ENCODE data around the gene PDE2A. TPM values are rescaled to one million over a fixed set of nuclear protein-coding genes. Genes with fewer than 3 reads are reported as not detected.

Gene PDE2A
- total and polyA plus RNA-seq, 2 donors (not counting 3 experiments of a cell fraction or from before 2014, with no cell fraction given) = 14.8 to 16.8 TPM

DNA sequence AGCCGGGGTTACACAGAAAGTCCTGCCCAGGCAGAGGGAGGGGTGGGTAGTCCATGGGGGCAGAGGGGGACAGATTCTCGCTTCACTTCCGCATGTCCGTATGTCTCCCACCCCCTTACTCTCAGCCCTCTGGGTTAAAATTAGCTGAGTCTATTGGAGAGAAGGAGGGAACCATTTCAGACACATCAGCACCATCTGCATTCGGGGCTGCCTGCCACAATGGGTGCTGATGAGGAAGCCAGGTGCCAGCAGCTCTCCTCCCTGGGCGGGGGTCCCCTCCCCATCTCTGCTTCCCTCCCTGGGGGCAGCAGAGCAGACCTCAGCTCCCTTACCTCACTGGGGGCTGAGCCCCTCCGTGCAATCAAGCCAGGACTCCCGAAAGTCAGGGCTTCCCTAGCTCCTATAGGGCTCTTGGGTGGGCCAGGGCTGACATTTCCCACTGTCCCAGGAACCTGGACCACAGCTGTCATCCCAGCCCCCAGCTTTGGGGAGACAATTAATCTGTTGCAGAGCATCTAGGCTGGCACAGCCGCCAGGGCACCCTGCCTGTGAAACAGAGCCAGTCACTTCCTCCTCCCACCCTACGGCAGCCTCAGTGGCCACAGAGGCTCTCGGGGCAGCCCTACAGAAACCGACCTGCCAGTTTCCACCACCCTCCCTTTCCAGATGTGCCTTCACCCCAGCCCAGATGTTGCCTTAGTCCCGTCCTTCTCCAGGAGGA is 67.3 kb downstream of the PDE2A start:
- POLR2A ChIA-PET = no interaction called here
- no peak overlapping the region for H3K4me3 ChIP-seq (replicated peaks in 1 of 3; ENCODE audit: insufficient read depth in 1 of 3, low read depth in 1 of 3, low read length in 3 of 3)
- H3K4me2 ChIP-seq (ENCODE audit: insufficient read depth, low read length) = no peak overlapping the region
- H3K9me1 ChIP-seq (replicated peaks; ENCODE audit: control insufficient read depth, extremely low read depth, insufficient read depth, low read length) = no peaks in the 10 kb centered on the region
- no peak overlapping the region for H3K27ac ChIP-seq (ENCODE audit: insufficient read depth, low read depth, low read length)
- no TSS peak for BruUV-seq (replicated peaks)
- intact Hi-C loops (cut with micrococcal nuclease) (no loop called here), dilution Hi-C loops (cut with MboI; ENCODE audit: extremely low pct_ligation_motif_present, low sequenced_read_pairs) (no loop called here)
- CTCF ChIA-PET = interaction anchor here (1.0 to 3.1 kb wide), 5 partner anchors 7 to 77 kb away, joined by 3 to 42 read pairs (median 8); no protein-coding TSS in a partner anchor
- H3K4me1 ChIP-seq (ENCODE audit: control insufficient read depth, extremely low read depth, insufficient read depth, low read length) = no peaks in the 10 kb centered on the region
- H2AFZ ChIP-seq (ENCODE audit: low read depth, low read length) = no peak overlapping the region
- H3K9me3 ChIP-seq (replicated peaks; ENCODE audit: control insufficient read depth, insufficient read depth, low read length) = no peaks in the 10 kb centered on the region
- FAIRE-seq (no peak), DNase-seq (ENCODE audit: low read depth, low spot score) (no peak)
- no peaks in the 10 kb centered on the region for H3K27me3 ChIP-seq (ENCODE audit: control insufficient read depth in 2 of 2, insufficient read depth in 2 of 2, low read length in 2 of 2)
- no peaks in the 10 kb centered on the region for H3K36me3 ChIP-seq (ENCODE audit: control insufficient read depth in 2 of 2, extremely low read depth in 1 of 2, insufficient read depth in 2 of 2, low read length in 2 of 2)
- TF ChIP-seq, protein P1, sequence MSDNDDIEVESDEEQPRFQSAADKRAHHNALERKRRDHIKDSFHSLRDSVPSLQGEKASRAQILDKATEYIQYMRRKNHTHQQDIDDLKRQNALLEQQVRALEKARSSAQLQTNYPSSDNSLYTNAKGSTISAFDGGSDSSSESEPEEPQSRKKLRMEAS (IDR thresholded peaks at IDR 0.05; ENCODE audit: insufficient read depth, insufficient read length) = no peak
- TF ChIP-seq GATA2 (IDR thresholded peaks at IDR 0.05; ENCODE audit: insufficient read depth, insufficient read length, low read depth, low read length) (no peak), EZH2 (IDR thresholded peaks at IDR 0.05; ENCODE audit: borderline replicate concordance, low read depth, low read length, severe bottlenecking) (no peak), JUN (IDR thresholded peaks at IDR 0.05; ENCODE audit: borderline replicate concordance, insufficient read depth, insufficient read length, low read depth) (no peak), POLR2AphosphoS5 (IDR thresholded peaks at IDR 0.05; ENCODE audit: insufficient read depth, low read depth, low read length) (no peak), FOS (IDR thresholded peaks at IDR 0.05; ENCODE audit: borderline replicate concordance, insufficient read depth, low read length) (no peak), MYC (IDR thresholded peaks at IDR 0.05; ENCODE audit: low read depth, low read length) (no peak), POLR2A (IDR thresholded peaks at IDR 0.05; ENCODE audit: low read depth, low read length) (no peak)
- TF ChIP-seq, protein P2, sequence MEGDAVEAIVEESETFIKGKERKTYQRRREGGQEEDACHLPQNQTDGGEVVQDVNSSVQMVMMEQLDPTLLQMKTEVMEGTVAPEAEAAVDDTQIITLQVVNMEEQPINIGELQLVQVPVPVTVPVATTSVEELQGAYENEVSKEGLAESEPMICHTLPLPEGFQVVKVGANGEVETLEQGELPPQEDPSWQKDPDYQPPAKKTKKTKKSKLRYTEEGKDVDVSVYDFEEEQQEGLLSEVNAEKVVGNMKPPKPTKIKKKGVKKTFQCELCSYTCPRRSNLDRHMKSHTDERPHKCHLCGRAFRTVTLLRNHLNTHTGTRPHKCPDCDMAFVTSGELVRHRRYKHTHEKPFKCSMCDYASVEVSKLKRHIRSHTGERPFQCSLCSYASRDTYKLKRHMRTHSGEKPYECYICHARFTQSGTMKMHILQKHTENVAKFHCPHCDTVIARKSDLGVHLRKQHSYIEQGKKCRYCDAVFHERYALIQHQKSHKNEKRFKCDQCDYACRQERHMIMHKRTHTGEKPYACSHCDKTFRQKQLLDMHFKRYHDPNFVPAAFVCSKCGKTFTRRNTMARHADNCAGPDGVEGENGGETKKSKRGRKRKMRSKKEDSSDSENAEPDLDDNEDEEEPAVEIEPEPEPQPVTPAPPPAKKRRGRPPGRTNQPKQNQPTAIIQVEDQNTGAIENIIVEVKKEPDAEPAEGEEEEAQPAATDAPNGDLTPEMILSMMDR (IDR thresholded peaks at IDR 0.05; ENCODE audit: extremely low read depth in 1 of 2, insufficient read depth in 1 of 2, low read depth in 1 of 2, low read length in 2 of 2) = no peak
- no peak overlapping the region for H3K9ac ChIP-seq (replicated peaks; ENCODE audit: extremely low read depth, insufficient read depth, low read length)
- H3K79me2 ChIP-seq (ENCODE audit: control insufficient read depth, insufficient read depth, low read length) = no peaks in the 10 kb centered on the region
- H4K20me1 ChIP-seq (replicated peaks; ENCODE audit: control insufficient read depth, extremely low read depth, insufficient read depth, low read length) = no peaks in the 10 kb centered on the region

Measured in endothelial cell of umbilical vein (primary cell).